IMR-90 (cell line): ENCODE measurements around the gene ACACB. TPM values are rescaled to one million over a fixed set of nuclear protein-coding genes. Genes with fewer than 3 reads are reported as not detected.

Experiments used
- ATAC-seq: fragments of 200-7000 bp; cut with Tn5 transposase; 2 replicates; pipeline ENCODE4 v1.9.1; 2020; ENCODE audit warnings: low read depth, mild to moderate bottlenecking, moderate library complexity
- BruUV-seq: library from RNA; stranded (reverse); fragments of 400-500 nt; replicated peaks from 2 replicates; lab custom pipeline; 2021; lab: Mats Ljungman, UMichigan
- CTCF ChIA-PET: fragments of 300-600 bp; formaldehyde crosslinking; extraction: SDS; loops from one replicate; lab custom pipeline; 2021; ENCODE audit warnings: antibody characterized with exemption; lab: Yijun Ruan, JAX
- POLR2A ChIA-PET: fragments of 300-600 bp; sonication (Branson Sonifier 250); formaldehyde crosslinking; loops from one replicate; lab custom pipeline; 2022; ENCODE audit warnings: antibody characterized with exemption; ENCODE audit not compliant: unreplicated experiment; lab: Charles Lee
- DNase-seq: peaks from one replicate; pipeline ENCODE4 v3.0.0; 2013
- H2AFZ ChIP-seq: replicated peaks from 2 replicates; pipeline ENCODE3; 2013; ENCODE audit warnings: low read length, mild to moderate bottlenecking; ENCODE audit not compliant: poor library complexity
- H2AK5ac ChIP-seq: 2 replicates; pipeline ENCODE4 v1.6.1; 2013; ENCODE audit warnings: low read depth, low read length, inconsistent platforms
- H2AK9ac ChIP-seq: replicated peaks from 2 replicates; pipeline ENCODE3; 2013; ENCODE audit warnings: mild to moderate bottlenecking, low read depth, low read length, moderate library complexity; ENCODE audit not compliant: poor library complexity
- H2BK120ac ChIP-seq: 2 replicates; pipeline ENCODE4 v1.6.1; 2013; ENCODE audit warnings: low read depth, low read length, inconsistent platforms
- H2BK15ac ChIP-seq: 3 replicates; pipeline ENCODE4 v1.6.1; 2013; ENCODE audit warnings: low read depth, low read length, inconsistent platforms
- H2BK20ac ChIP-seq: 2 replicates; pipeline ENCODE4 v1.6.1; 2013; ENCODE audit warnings: low read depth, mild to moderate bottlenecking, inconsistent platforms, low read length, moderate library complexity
- H2BK5ac ChIP-seq: 2 replicates; pipeline ENCODE4 v1.6.1; 2013; ENCODE audit warnings: mild to moderate bottlenecking, low read depth, low read length, inconsistent platforms; ENCODE audit not compliant: poor library complexity, severe bottlenecking
- H3K14ac ChIP-seq: replicated peaks from 2 replicates; pipeline ENCODE4 v1.6.1; 2013; ENCODE audit warnings: low read depth, low read length, inconsistent platforms
- H3K18ac ChIP-seq: 2 replicates; pipeline ENCODE4 v1.6.1; 2013; ENCODE audit warnings: low read depth, low read length, control low read depth
- H3K23ac ChIP-seq: 2 replicates; pipeline ENCODE4 v1.6.1; 2013; ENCODE audit warnings: low read depth, low read length, inconsistent platforms
- H3K27ac ChIP-seq: 2 replicates; pipeline ENCODE4 v1.5.1; 2013; ENCODE audit warnings: mild to moderate bottlenecking, control low read depth, low read length; ENCODE audit not compliant: insufficient read depth
- H3K27me3 ChIP-seq: 2 replicates; pipeline ENCODE4 v1.6.1; 2013; ENCODE audit warnings: low read length; ENCODE audit not compliant: control insufficient read depth, insufficient read depth
- H3K36me3 ChIP-seq: 2 replicates; pipeline ENCODE4 v1.6.1; 2013; ENCODE audit warnings: low read length, mixed read lengths; ENCODE audit not compliant: control insufficient read depth, insufficient read depth
- H3K4ac ChIP-seq: 2 replicates; pipeline ENCODE4 v1.6.1; 2013; ENCODE audit warnings: low read depth, low read length, inconsistent platforms
- H3K4me1 ChIP-seq: 2 replicates; pipeline ENCODE4 v1.6.1; 2013; ENCODE audit warnings: low read length, mixed read lengths; ENCODE audit not compliant: control insufficient read depth, insufficient read depth
- H3K4me2 ChIP-seq: 2 replicates; pipeline ENCODE4 v1.6.1; 2013; ENCODE audit warnings: low read depth, mild to moderate bottlenecking, control low read depth, low read length, moderate library complexity
- H3K4me3 ChIP-seq: 2 replicates; pipeline ENCODE4 v1.5.1; 2013; ENCODE audit warnings: low read depth, mild to moderate bottlenecking, control low read depth, low read length, moderate library complexity; ENCODE audit not compliant: insufficient read depth
- H3K56ac ChIP-seq: 2 replicates; pipeline ENCODE4 v1.6.1; 2013; ENCODE audit warnings: low read length, inconsistent platforms; ENCODE audit not compliant: insufficient read depth; ENCODE audit errors: extremely low read depth
- H3K79me1 ChIP-seq, 2 experiments: 2 replicates each; pipeline ENCODE4 v1.6.1; 2013; ENCODE audit warnings: low read length in 2 of 2, inconsistent platforms in 1 of 2, low read depth in 1 of 2
- H3K9ac ChIP-seq: 2 replicates; pipeline ENCODE4 v1.6.1; 2013; ENCODE audit warnings: low read depth, low read length, control low read depth
- H3K9me1 ChIP-seq: 2 replicates; pipeline ENCODE4 v1.6.1; 2013; ENCODE audit warnings: low read length, inconsistent platforms; ENCODE audit not compliant: insufficient read depth
- H3K9me3 ChIP-seq: 2 replicates; pipeline ENCODE4 v1.6.1; 2013; ENCODE audit warnings: low read length; ENCODE audit not compliant: control insufficient read depth, insufficient read depth
- H4K20me1 ChIP-seq: 2 replicates; pipeline ENCODE4 v1.6.1; 2013; ENCODE audit warnings: low read length, inconsistent platforms; ENCODE audit not compliant: insufficient read depth
- H4K5ac ChIP-seq: 2 replicates; pipeline ENCODE4 v1.6.1; 2013; ENCODE audit warnings: mild to moderate bottlenecking, low read depth, low read length, control low read depth
- H4K8ac ChIP-seq, 2 experiments: 2 replicates each; pipeline ENCODE4 v1.6.1; 2013; ENCODE audit warnings: low read depth in 2 of 2, low read length in 2 of 2, control low read depth in 1 of 2, inconsistent platforms in 1 of 2
- H4K91ac ChIP-seq: 2 replicates; pipeline ENCODE4 v1.6.1; 2013; ENCODE audit warnings: low read depth, low read length, inconsistent platforms; ENCODE audit not compliant: insufficient read depth
- BHLHE40 ChIP-seq: fragments of 150-350 bp; IDR thresholded peaks from 2 replicates; pipeline ENCODE4 v1.6.1; 2016; ENCODE audit warnings: mild to moderate bottlenecking, low read depth, low read length
- CEBPB ChIP-seq: IDR thresholded peaks from 2 replicates; pipeline ENCODE4 v1.6.1; 2012; ENCODE audit warnings: low read depth, low read length, improper control_type of control experiment
- CHD1 ChIP-seq: IDR thresholded peaks from 2 replicates; pipeline ENCODE4 v1.6.1; 2012; ENCODE audit warnings: low read depth, low read length, improper control_type of control experiment
- CTCF ChIP-seq: conservative IDR thresholded peaks from 2 replicates; pipeline ENCODE4 v1.5.1; 2012; ENCODE audit warnings: mild to moderate bottlenecking, low read depth, low read length, improper control_type of control experiment
- ELK1 ChIP-seq: fragments of 150-350 bp; IDR thresholded peaks from 2 replicates; pipeline ENCODE4 v1.6.1; 2016; ENCODE audit warnings: low read depth, mild to moderate bottlenecking, low read length, moderate library complexity, borderline replicate concordance
- FOS ChIP-seq: fragments of 150-350 bp; IDR thresholded peaks from 2 replicates; pipeline ENCODE4 v1.6.1; 2016; ENCODE audit warnings: low read depth, low read length
- MAFK ChIP-seq: IDR thresholded peaks from 2 replicates; pipeline ENCODE4 v1.6.1; 2012; ENCODE audit warnings: low read depth, low read length, improper control_type of control experiment
- MAZ ChIP-seq: IDR thresholded peaks from 2 replicates; pipeline ENCODE4 v1.6.1; 2012; ENCODE audit warnings: low read depth, mild to moderate bottlenecking, low read length, improper control_type of control experiment, moderate library complexity, borderline replicate concordance
- MXI1 ChIP-seq: IDR thresholded peaks from 2 replicates; pipeline ENCODE4 v1.6.1; 2012; ENCODE audit warnings: low read depth, mild to moderate bottlenecking, low read length, moderate library complexity, borderline replicate concordance
- NFE2L2 ChIP-seq: fragments of 150-350 bp; IDR thresholded peaks from 2 replicates; pipeline ENCODE4 v1.6.1; 2016; ENCODE audit warnings: low read depth, mild to moderate bottlenecking, low read length
- POLR2A ChIP-seq: IDR thresholded peaks from 2 replicates; pipeline ENCODE4 v1.6.1; 2012; ENCODE audit warnings: mild to moderate bottlenecking, low read depth, low read length
- RAD21 ChIP-seq: IDR thresholded peaks from 2 replicates; pipeline ENCODE4 v1.6.1; 2012; ENCODE audit warnings: low read length, improper control_type of control experiment
- RCOR1 ChIP-seq: IDR thresholded peaks from 2 replicates; pipeline ENCODE4 v1.6.1; 2012; ENCODE audit warnings: mild to moderate bottlenecking, low read length, improper control_type of control experiment; ENCODE audit not compliant: insufficient replicate concordance
- RFX5 ChIP-seq: IDR thresholded peaks from 2 replicates; pipeline ENCODE4 v1.8.0; 2012; ENCODE audit warnings: low read depth, mild to moderate bottlenecking, low read length, moderate library complexity
- SMC3 ChIP-seq: fragments of 150-350 bp; IDR thresholded peaks from 2 replicates; pipeline ENCODE4 v1.6.1; 2016; ENCODE audit warnings: low read depth, mild to moderate bottlenecking, antibody characterized with exemption, low read length, moderate library complexity
- USF2 ChIP-seq: fragments of 150-350 bp; IDR thresholded peaks from 2 replicates; pipeline ENCODE4 v1.6.1; 2017; ENCODE audit warnings: mild to moderate bottlenecking, antibody characterized with exemption, low read length, low read depth
- dilution Hi-C: fragments of 300-500 bp; cut with HindIII; formaldehyde crosslinking; loops from one replicate; pipeline ENCODE4 v1.14.3; 2018; ENCODE audit warnings: low sequenced_read_pairs; ENCODE audit not compliant: unreplicated experiment
- in situ Hi-C: fragments of 300-500 bp; cut with MboI; formaldehyde crosslinking; loops from 3 replicates; pipeline ENCODE4 v1.14.3; 2019; ENCODE audit warnings: low sequenced_read_pairs, inconsistent platforms, mixed read lengths
- intact Hi-C: fragments of 100-400 bp; cut with micrococcal nuclease; formaldehyde crosslinking; loops from 2 replicates; pipeline ENCODE4 v1.10.0; 2022
- polyA plus RNA-seq, 3 experiments: library from polyadenylated mRNA; depleted of rRNA; stranded (reverse); fragments of >200 nt; gene quantifications; 2 replicates each; pipeline ENCODE4 v1.2.3, GENCODE V29; 2012; ENCODE audit warnings: low replicate concordance in 1 of 3
- total RNA-seq: library from RNA; depleted of rRNA; stranded (reverse); fragments of >200 nt; gene quantifications from 2 replicates; pipeline ENCODE4 v1.2.3, GENCODE V29; 2012

The ACACB gene
- total and polyA plus RNA-seq, 2 of the 4 experiments (the other 2 are of a cell fraction) = 2.0 to 2.1 TPM

GRCh38 chr12:109286252-109286651 lies 169.9 kb downstream of the ACACB start:
- H4K91ac ChIP-seq = no peak overlapping the region
- POLR2A ChIA-PET = no interaction called here

More at GRCh38 chr12:109286252-109286651, 169.9 kb downstream of the ACACB start:
- DNase-seq (no peak), ATAC-seq (no peak)
- dilution Hi-C loops (no loop called here), in situ Hi-C loops (no loop called here), intact Hi-C loops (loop anchor here (2.0 kb wide), 1 partner anchor 45 kb away; no protein-coding TSS in a partner anchor)
- Histone ChIP-seq H3K9me1 (no peaks in the 10 kb centered on the region), H4K20me1 (no peaks in the 10 kb centered on the region), H3K18ac (no peak overlapping the region), H3K27ac (no peak overlapping the region), H3K4me2 (no peak overlapping the region), H2AK9ac (no peak overlapping the region), H3K4me1 (no peaks in the 10 kb centered on the region), H3K27me3 (peaks cover 4% of the 10 kb centered on the region; the same call in 1 of the 2 replicates), H2BK15ac (no peak overlapping the region), H2BK5ac (no peak overlapping the region), H2BK120ac (no peak overlapping the region), H3K9me3 (no peaks in the 10 kb centered on the region), H3K4me3 (no peak overlapping the region), H3K36me3 (no peaks in the 10 kb centered on the region), H4K5ac (no peak overlapping the region), H3K4ac (no peak overlapping the region), H3K23ac (no peak overlapping the region), H4K8ac (no peak overlapping the region), H3K56ac (no peak overlapping the region), H3K9ac (no peak overlapping the region), H2BK20ac (no peak overlapping the region), H2AK5ac (no peak overlapping the region), H3K79me1 (no peaks in the 10 kb centered on the region), H3K14ac (no peak overlapping the region), H2AFZ (no peak overlapping the region)
- CTCF ChIA-PET = no interaction called here
- TF ChIP-seq NFE2L2 (no peak), MAFK (no peak), CEBPB (no peak), ELK1 (no peak), USF2 (no peak), RCOR1 (no peak), POLR2A (no peak), MXI1 (no peak), BHLHE40 (no peak), SMC3 (no peak), FOS (no peak), RFX5 (no peak), CTCF (no peak), CHD1 (no peak), RAD21 (no peak), MAZ (no peak)
- BruUV-seq = no TSS peak
